Spleen (tissue), 11 donors: ENCODE data around the gene STAMBP. TPM values are rescaled to one million over a fixed set of nuclear protein-coding genes. Genes with fewer than 3 reads are reported as not detected.

Experiments used
- DNase-seq: peaks from one replicate; pipeline ENCODE4 v3.0.0-alpha.2; 2020
- H3K27ac ChIP-seq, 8 donors: fragments of 200-600 bp; sonication (generic) in 7 of 8; 1 replicate in 4 of 8; 2 replicates in 4 of 8; pipeline versions ENCODE4 v1.5.0 to v1.8.0; 2016 to 2021; ENCODE audit warnings: inconsistent platforms in 4 of 8, mild to moderate bottlenecking in 4 of 8, moderate library complexity in 1 of 8
- H3K27me3 ChIP-seq, 7 donors: fragments of 200-600 bp; sonication (generic) in 6 of 7; replicated peaks in 1 of 7; 1 replicate in 4 of 7; 2 replicates in 3 of 7; pipeline versions ENCODE4 v1.5.0 to v1.8.0; 2016 to 2021; ENCODE audit warnings: inconsistent platforms in 3 of 7, mild to moderate bottlenecking in 1 of 7
- H3K36me3 ChIP-seq, 6 donors: fragments of 200-600 bp; sonication (generic) in 5 of 6; 1 replicate in 4 of 6; 2 replicates in 2 of 6; pipeline versions ENCODE4 v1.5.0 to v1.8.0; 2016 to 2021; ENCODE audit warnings: inconsistent platforms in 2 of 6
- H3K4me1 ChIP-seq, 6 donors: fragments of 200-600 bp; sonication (generic) in 5 of 6; 1 replicate in 3 of 6; 2 replicates in 3 of 6; pipeline versions ENCODE4 v1.5.0 to v1.8.0; 2016 to 2021; ENCODE audit warnings: inconsistent platforms in 3 of 6
- H3K4me3 ChIP-seq, 8 donors: fragments of 200-600 bp; sonication (generic) in 7 of 8; 1 replicate in 4 of 8; 2 replicates in 4 of 8; pipeline versions ENCODE4 v1.5.0 to v1.8.0; 2016 to 2021; ENCODE audit warnings: inconsistent platforms in 4 of 8, mild to moderate bottlenecking in 4 of 8, moderate library complexity in 2 of 8
- H3K9me3 ChIP-seq, 8 donors: fragments of 200-600 bp; sonication (generic) in 7 of 8; 1 replicate in 4 of 8; 2 replicates in 4 of 8; pipeline versions ENCODE4 v1.5.0 to v1.8.0; 2016 to 2021; ENCODE audit warnings: inconsistent platforms in 4 of 8
- POLR2A ChIP-seq, 3 donors: fragments of 450-650 bp; IDR thresholded peaks; one replicate each; pipeline ENCODE4 v1.5.1; 2017; ENCODE audit warnings: antibody characterized with exemption in 3 of 3, mild to moderate bottlenecking in 1 of 3
- POLR2AphosphoS5 ChIP-seq, 3 donors: sonication (generic); formaldehyde crosslinking; IDR thresholded peaks; one replicate each; pipeline ENCODE4 v1.5.1; 2017; ENCODE audit warnings: antibody characterized with exemption in 3 of 3
- WGBS, 5 donors: extraction: QIAGEN DNeasy Blood & Tissue Kit in 3 of 5; methylation state at CpG; one replicate each; pipeline versions ENCODE4 v1.1.5 to v1.1.7; 2013 to 2018; 5-methylcytosine and 5-hydroxymethylcytosine counted together
- intact Hi-C: fragments of 100-400 bp; cut with DNase I; formaldehyde crosslinking; loops from one replicate; pipeline ENCODE4 v1.15.0; 2023; ENCODE audit warnings: low total_unique reads
- polyA plus RNA-seq, 3 donors: library from polyadenylated mRNA; stranded (reverse); fragments of 200-250 nt; gene quantifications; one replicate each; pipeline ENCODE4 v1.2.1, GENCODE V29; 2013
- total RNA-seq, 7 donors: library from RNA; depleted of rRNA in 3 of 7; stranded (reverse); fragments of >200 nt in 3 of 7; fragmentation: NEBNext Ultra II Directional in 4 of 7; extraction: Animal tissue kit (Norgen Biotek cat#: 25700) in 4 of 7; gene quantifications; one replicate each; pipeline versions ENCODE4 v1.1.0 to v1.2.1, GENCODE V29; 2016 to 2021
- TF ChIP-seq, protein P1 (sequence below), 11 experiments: fragments of 200-600 bp in 7 of 11; fragments of 450-650 bp in 4 of 11; sonication (generic) in 4 of 11; IDR thresholded peaks in 8 of 11; conservative IDR thresholded peaks in 3 of 11; 1 replicate in 7 of 11; 2 replicates in 4 of 11; pipeline versions ENCODE4 v1.4.0 to v1.8.0; 2016 to 2021; ENCODE audit warnings: antibody characterized with exemption in 11 of 11, inconsistent platforms in 4 of 11, mild to moderate bottlenecking in 1 of 11
- donor health status: healthy with polysubstance abuse.
- donor health status: DM: no; HTN: no; CAD: no; lungs with moderate emphysema.
- donor health status: DM: no; HTN: no; CAD: no.
- donor health status: Bipolar disorder and iron deficiency.
- donor health status: healthy.
- donor health status: DM: no; HTN: no; CAD: no.
- donor health status: DM: yes; HTN: yes; CAD: no.

STAMBP gene
- total and polyA plus RNA-seq, 10 donors = 19.5 to 35.1 (median 28.1) TPM

DNA sequence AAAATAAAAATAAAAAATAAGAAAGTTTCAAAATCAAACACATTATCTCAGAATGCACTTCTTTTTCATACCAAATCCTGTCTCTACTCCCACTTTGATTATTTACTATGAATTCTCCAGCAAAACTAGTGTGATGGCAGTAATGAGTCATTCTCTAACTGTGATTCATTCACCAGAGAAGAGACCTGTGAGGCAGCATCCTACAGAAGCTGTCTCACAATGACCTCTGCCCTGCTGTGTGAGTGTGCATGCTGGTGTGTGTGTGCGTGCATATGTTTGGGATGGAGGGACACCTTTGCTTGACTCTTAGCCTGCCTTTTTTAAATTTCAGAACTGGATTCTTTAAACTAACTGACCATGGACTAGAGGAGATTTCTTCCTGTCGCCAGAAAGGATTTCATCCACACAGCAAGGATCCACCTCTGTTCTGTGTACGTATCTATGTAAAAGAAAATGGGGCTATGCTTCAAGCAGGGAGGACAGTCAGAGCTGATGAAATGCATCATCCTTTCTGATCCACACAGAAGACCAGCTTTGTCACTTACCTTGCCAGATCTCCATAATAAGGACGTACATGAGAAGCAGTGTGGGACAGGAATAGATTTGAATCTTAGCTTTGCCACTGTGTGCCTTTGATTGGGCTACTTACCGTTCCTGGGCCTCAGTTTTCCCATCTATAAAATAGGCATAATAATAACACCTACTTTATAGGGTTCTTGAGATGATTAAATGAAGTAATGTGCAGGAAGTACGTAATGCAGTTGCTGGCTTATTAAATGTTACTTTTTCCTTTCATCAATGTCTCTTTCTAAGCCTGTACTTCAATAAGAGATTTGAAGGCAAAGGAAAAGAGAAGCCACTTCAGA is 31.2 kb downstream of the STAMBP start:
- H3K27me3 ChIP-seq = no peaks in the 10 kb centered on the region
- WGBS, 5 donors = 89 to 97% (median 95%) methylated on average over 6 of the region's 6 CpGs
- H3K9me3 ChIP-seq = no peaks in the 10 kb centered on the region
- DNase-seq = no peak
- H3K4me3 ChIP-seq = no peak overlapping the region
- H3K36me3 ChIP-seq = peaks cover 0 to 99% (median 82%) of the 10 kb centered on the region in 6 donors
- H3K27ac ChIP-seq = no peak overlapping the region
- intact Hi-C loops = no loop called here
- H3K4me1 ChIP-seq = no peaks in the 10 kb centered on the region
- TF ChIP-seq POLR2A (IDR thresholded peaks at IDR 0.05) = no peak
- TF ChIP-seq, protein P1, sequence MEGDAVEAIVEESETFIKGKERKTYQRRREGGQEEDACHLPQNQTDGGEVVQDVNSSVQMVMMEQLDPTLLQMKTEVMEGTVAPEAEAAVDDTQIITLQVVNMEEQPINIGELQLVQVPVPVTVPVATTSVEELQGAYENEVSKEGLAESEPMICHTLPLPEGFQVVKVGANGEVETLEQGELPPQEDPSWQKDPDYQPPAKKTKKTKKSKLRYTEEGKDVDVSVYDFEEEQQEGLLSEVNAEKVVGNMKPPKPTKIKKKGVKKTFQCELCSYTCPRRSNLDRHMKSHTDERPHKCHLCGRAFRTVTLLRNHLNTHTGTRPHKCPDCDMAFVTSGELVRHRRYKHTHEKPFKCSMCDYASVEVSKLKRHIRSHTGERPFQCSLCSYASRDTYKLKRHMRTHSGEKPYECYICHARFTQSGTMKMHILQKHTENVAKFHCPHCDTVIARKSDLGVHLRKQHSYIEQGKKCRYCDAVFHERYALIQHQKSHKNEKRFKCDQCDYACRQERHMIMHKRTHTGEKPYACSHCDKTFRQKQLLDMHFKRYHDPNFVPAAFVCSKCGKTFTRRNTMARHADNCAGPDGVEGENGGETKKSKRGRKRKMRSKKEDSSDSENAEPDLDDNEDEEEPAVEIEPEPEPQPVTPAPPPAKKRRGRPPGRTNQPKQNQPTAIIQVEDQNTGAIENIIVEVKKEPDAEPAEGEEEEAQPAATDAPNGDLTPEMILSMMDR (IDR thresholded peaks at IDR 0.05 in 8 of 11, conservative IDR thresholded peaks at IDR 0.05 in 3 of 11) = no peak
- no peak for TF ChIP-seq POLR2AphosphoS5 (IDR thresholded peaks at IDR 0.05)

- Histone ChIP-seq H3K4me3 (no peak overlapping the region), H3K36me3 (peaks cover 0 to 98% (median 70%) of the 10 kb centered on the region in 6 donors), H3K9me3 (no peaks in the 10 kb centered on the region), H3K27me3 (no peaks in the 10 kb centered on the region), H3K27ac (no peak overlapping the region), H3K4me1 (no peaks in the 10 kb centered on the region)
- no peak for DNase-seq
- intact Hi-C loops = no loop called here
- WGBS, 5 donors = 87 to 98% (median 94%) methylated on average over 2 of the region's 2 CpGs
- TF ChIP-seq, protein P1 (IDR thresholded peaks at IDR 0.05 in 8 of 11, conservative IDR thresholded peaks at IDR 0.05 in 3 of 11) = no peak
- TF ChIP-seq POLR2A (IDR thresholded peaks at IDR 0.05) (no peak), POLR2AphosphoS5 (IDR thresholded peaks at IDR 0.05) (no peak)
These were observed 34.2 kb downstream of the STAMBP start for GRCh38 chr2:73862987-73863386.

- no peaks in the 10 kb centered on the region for H3K9me3 ChIP-seq
- no peak for TF ChIP-seq POLR2AphosphoS5 (IDR thresholded peaks at IDR 0.05)
- TF ChIP-seq, protein P1 (IDR thresholded peaks at IDR 0.05 in 8 of 11, conservative IDR thresholded peaks at IDR 0.05 in 3 of 11) = no peak
- no peak for TF ChIP-seq POLR2A (IDR thresholded peaks at IDR 0.05)
- H3K27ac ChIP-seq = no peak overlapping the region
- 84 to 95% (median 91%) methylated on average over 9 of the region's 9 CpGs for WGBS, 5 donors
- peaks cover 0 to 60% (median 25%) of the 10 kb centered on the region in 6 donors for H3K36me3 ChIP-seq
- H3K4me3 ChIP-seq = no peak overlapping the region
- no peaks in the 10 kb centered on the region for H3K4me1 ChIP-seq
- intact Hi-C loops = no loop called here
- no peaks in the 10 kb centered on the region for H3K27me3 ChIP-seq
- no peak for DNase-seq
These were observed 39.6 kb downstream of the STAMBP start for GRCh38 chr2:73868204-73868978.

DNA sequence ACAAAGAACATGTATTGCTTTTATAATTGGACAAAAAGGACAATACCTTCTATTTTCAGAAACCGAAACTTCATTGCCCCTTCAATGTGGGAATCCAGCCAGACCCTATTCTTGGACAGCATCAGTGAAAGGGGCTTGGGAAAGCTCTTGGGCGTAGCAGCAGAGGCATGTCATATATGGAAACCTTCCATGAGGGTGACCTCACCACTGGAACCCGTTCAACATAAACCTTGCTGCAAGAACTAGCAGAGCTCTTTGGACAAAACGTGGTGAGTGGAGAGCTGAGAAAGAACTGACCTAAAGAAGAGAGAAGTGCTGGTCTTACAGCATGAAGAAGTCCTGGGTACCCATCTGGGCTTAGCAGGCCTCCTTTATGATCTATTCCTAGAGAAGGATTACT is 41.3 kb downstream of the STAMBP start:
- Histone ChIP-seq H3K27ac (no peak overlapping the region), H3K4me1 (no peaks in the 10 kb centered on the region), H3K9me3 (no peaks in the 10 kb centered on the region), H3K27me3 (no peaks in the 10 kb centered on the region), H3K36me3 (peaks cover 0 to 43% (median 10%) of the 10 kb centered on the region in 6 donors), H3K4me3 (no peak overlapping the region)
- TF ChIP-seq POLR2AphosphoS5 (IDR thresholded peaks at IDR 0.05) (no peak), POLR2A (IDR thresholded peaks at IDR 0.05) (no peak)
- TF ChIP-seq, protein P1 (IDR thresholded peaks at IDR 0.05 in 8 of 11, conservative IDR thresholded peaks at IDR 0.05 in 3 of 11) = no peak
- intact Hi-C loops = no loop called here
- DNase-seq = no peak
- 70 to 90% (median 87%) methylated on average over 4 of the region's 4 CpGs for WGBS, 5 donors
